Activated CD8-positive, alpha-beta T cell treated with anti-CD3 and anti-CD28 coated beads for 36 hours (primary cell): Measurements from ENCODE around the gene SLC6A11. TPM values are rescaled to one million over a fixed set of nuclear protein-coding genes. Genes with fewer than 3 reads are reported as not detected.

Experiments used
- ATAC-seq: fragments of 200-7000 bp; cut with Tn5 transposase; one replicate; pipeline ENCODE4 v1.10.0; 2021; ENCODE audit warnings: mild to moderate bottlenecking, moderate library complexity
- CTCF ChIA-PET: fragments of 350-600 bp; sonication (Branson Sonifier 250); formaldehyde crosslinking; loops from one replicate; lab custom pipeline; 2021; ENCODE audit warnings: antibody characterized with exemption; lab: Charles Lee
- POLR2A ChIA-PET: fragments of 350-600 bp; sonication (Branson Sonifier 250); formaldehyde crosslinking; loops from one replicate; lab custom pipeline; 2021; ENCODE audit warnings: antibody characterized with exemption; lab: Charles Lee
- DNase-seq: peaks from one replicate; pipeline ENCODE4 v3.0.0-alpha.2; 2020
- H3K27ac Mint-ChIP-seq: one replicate; pipeline ENCODE4 v1.8.0; 2021; ENCODE audit warnings: mild to moderate bottlenecking, mixed read lengths
- H3K27me3 Mint-ChIP-seq: one replicate; pipeline ENCODE4 v1.8.0; 2021; ENCODE audit warnings: mixed read lengths
- H3K36me3 Mint-ChIP-seq: one replicate; pipeline ENCODE4 v1.8.0; 2021; ENCODE audit warnings: low read depth, mixed read lengths
- H3K4me1 Mint-ChIP-seq: one replicate; pipeline ENCODE4 v1.8.0; 2021; ENCODE audit warnings: low read depth, mixed read lengths
- H3K4me3 Mint-ChIP-seq: one replicate; pipeline ENCODE4 v1.8.0; 2021; ENCODE audit warnings: mild to moderate bottlenecking, moderate library complexity, mixed read lengths
- H3K9me3 Mint-ChIP-seq: one replicate; pipeline ENCODE4 v1.8.0; 2021; ENCODE audit warnings: mixed read lengths
- CTCF ChIP-seq: fragments of 200-600 bp; IDR thresholded peaks from one replicate; pipeline ENCODE4 v1.8.0; 2022; ENCODE audit warnings: antibody characterized with exemption, mild to moderate bottlenecking
- intact Hi-C: fragments of 100-400 bp; cut with micrococcal nuclease; formaldehyde crosslinking; loops from one replicate; pipeline ENCODE4 v1.10.0; 2022
- total RNA-seq, 2 experiments: library from RNA; stranded (reverse); gene quantifications; one replicate each; pipeline ENCODE4 v1.2.3, GENCODE V29; 2021

SLC6A11 gene
- total RNA-seq, 2 experiments from 2014 or later = not detected

DNA sequence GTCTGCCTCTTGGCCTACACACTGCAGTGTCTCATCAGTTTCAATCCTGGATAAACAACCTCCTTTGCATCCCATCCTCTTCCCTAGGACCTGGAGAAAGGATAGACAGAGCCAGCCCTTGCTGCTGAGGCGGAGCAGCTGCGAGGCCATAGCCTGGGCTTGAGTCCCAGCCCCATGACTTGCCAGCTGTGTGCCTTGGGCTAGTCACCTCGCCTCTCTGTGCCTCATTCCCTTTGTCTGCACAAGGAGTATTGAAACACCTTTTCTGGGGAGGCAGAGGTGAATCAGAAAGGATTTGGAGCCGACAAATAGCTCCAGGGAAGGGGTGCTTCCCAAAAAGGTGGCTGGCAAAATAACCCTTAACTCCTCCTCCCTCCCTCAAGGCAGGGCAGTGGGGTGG is 111.5 kb downstream of the SLC6A11 start:
- Mint-ChIP-seq H3K9me3 (no peaks in the 10 kb centered on the region), H3K4me1 (no peaks in the 10 kb centered on the region), H3K27ac (no peak overlapping the region), H3K27me3 (no peaks in the 10 kb centered on the region), H3K4me3 (no peak overlapping the region), H3K36me3 (no peaks in the 10 kb centered on the region)
- intact Hi-C loops = no loop called here
- no peak for TF ChIP-seq CTCF
- DNase-seq (no peak), ATAC-seq (no peak)
- POLR2A ChIA-PET = no interaction called here
- CTCF ChIA-PET = no interaction called here

GRCh38 chr3:10928407-10928960 is 112.5 kb downstream of the SLC6A11 start:
- Mint-ChIP-seq H3K4me1 (no peaks in the 10 kb centered on the region), H3K27me3 (no peaks in the 10 kb centered on the region), H3K9me3 (no peaks in the 10 kb centered on the region), H3K27ac (no peak overlapping the region), H3K4me3 (no peak overlapping the region), H3K36me3 (no peaks in the 10 kb centered on the region)
- intact Hi-C loops = no loop called here
- no peak for TF ChIP-seq CTCF
- ATAC-seq = no peak
- CTCF ChIA-PET = no interaction called here
- no peak for DNase-seq
- POLR2A ChIA-PET = no interaction called here

DNA sequence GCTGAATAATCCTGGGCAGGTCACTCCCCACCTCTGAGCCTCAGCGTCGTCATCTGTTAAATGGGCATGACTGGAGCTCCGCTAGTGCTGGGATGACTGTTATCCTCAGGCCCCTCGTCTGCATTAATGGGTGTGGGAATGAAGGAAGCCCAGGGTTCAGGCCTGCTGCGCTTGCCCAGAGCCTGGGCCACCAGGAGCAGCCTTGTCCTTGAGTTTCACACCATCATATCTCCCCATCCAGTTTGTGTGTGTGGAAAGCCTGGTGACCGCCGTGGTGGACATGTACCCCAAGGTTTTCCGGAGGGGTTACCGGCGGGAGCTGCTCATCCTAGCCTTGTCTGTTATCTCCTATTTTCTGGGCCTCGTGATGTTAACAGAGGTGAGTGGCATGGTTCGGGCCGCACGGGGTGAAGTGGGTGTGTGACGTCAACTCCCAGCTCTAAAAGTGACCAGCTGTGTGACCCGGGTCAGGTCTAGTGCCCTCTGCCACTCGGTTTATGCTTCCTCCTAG is 113.0 kb downstream of the SLC6A11 start:
- H3K27me3 Mint-ChIP-seq = no peaks in the 10 kb centered on the region
- no peak overlapping the region for H3K4me3 Mint-ChIP-seq
- no peak overlapping the region for H3K27ac Mint-ChIP-seq
- ChIA-PET POLR2A (no interaction called here), CTCF (no interaction called here)
- no peaks in the 10 kb centered on the region for H3K4me1 Mint-ChIP-seq
- no peak for ATAC-seq
- no peak for DNase-seq
- no peak for TF ChIP-seq CTCF
- intact Hi-C loops = no loop called here
- no peaks in the 10 kb centered on the region for H3K36me3 Mint-ChIP-seq
- H3K9me3 Mint-ChIP-seq = no peaks in the 10 kb centered on the region

GRCh38 chr3:10929978-10930665 is 114.1 kb downstream of the SLC6A11 start:
- no peak overlapping the region for H3K4me3 Mint-ChIP-seq
- no peaks in the 10 kb centered on the region for H3K4me1 Mint-ChIP-seq
- ChIA-PET POLR2A (no interaction called here), CTCF (interaction anchor here (0.9 kb wide), 1 partner anchor 12 kb away, joined by 3 read pairs; no protein-coding TSS in a partner anchor)
- H3K9me3 Mint-ChIP-seq = no peaks in the 10 kb centered on the region
- H3K36me3 Mint-ChIP-seq = no peaks in the 10 kb centered on the region
- intact Hi-C loops = no loop called here
- H3K27ac Mint-ChIP-seq = no peak overlapping the region
- no peaks in the 10 kb centered on the region for H3K27me3 Mint-ChIP-seq
- TF ChIP-seq CTCF = no peak
- DNase-seq (no peak), ATAC-seq (no peak)

DNA sequence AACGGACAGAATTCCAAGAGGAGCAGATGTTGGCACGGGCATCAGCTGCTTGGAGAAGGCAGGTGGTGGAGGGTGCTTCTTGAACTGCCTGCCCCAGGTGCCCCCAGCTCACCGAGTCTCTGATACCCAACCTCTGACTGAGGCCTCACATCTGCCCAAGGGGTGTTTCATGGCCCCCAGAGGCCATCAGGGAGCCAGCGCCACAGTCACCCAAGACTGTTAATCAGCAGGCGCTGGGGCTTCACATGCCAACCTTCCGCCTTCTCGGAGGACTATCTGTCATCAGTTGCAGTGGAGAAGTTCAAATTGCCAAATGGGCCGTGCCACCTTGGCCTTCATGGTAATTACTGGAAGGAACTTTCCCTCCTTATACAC is 114.6 kb downstream of the SLC6A11 start:
- POLR2A ChIA-PET = interaction anchor here (1.1 kb wide), 1 partner anchor 69 kb away, joined by 3 read pairs; no protein-coding TSS in a partner anchor
- no peak overlapping the region for H3K27ac Mint-ChIP-seq
- H3K36me3 Mint-ChIP-seq = no peaks in the 10 kb centered on the region
- CTCF ChIA-PET = interaction anchor here (0.9 kb wide), 1 partner anchor 11 kb away, joined by 3 read pairs; no protein-coding TSS in a partner anchor
- H3K9me3 Mint-ChIP-seq = no peaks in the 10 kb centered on the region
- TF ChIP-seq CTCF = no peak
- intact Hi-C loops = no loop called here
- H3K27me3 Mint-ChIP-seq = no peaks in the 10 kb centered on the region
- H3K4me1 Mint-ChIP-seq = no peaks in the 10 kb centered on the region
- H3K4me3 Mint-ChIP-seq = no peak overlapping the region
- DNase-seq (no peak), ATAC-seq (no peak)
